MCF 10A (cell line): ENCODE measurements around the gene UHRF1. TPM values are rescaled to one million over a fixed set of nuclear protein-coding genes. Genes with fewer than 3 reads are reported as not detected.
"Not testable (repeated sequence)": the region's sequence is repeated elsewhere in the genome, so short reads cannot be mapped to it uniquely, and the experiment has no call there.

Experiments used
- BruUV-seq: library from RNA; stranded (reverse); fragments of 400-500 nt; replicated peaks from 2 replicates; lab custom pipeline; 2021; lab: Mats Ljungman, UMichigan
- CTCF ChIA-PET: fragments of 300-600 bp; sonication (Branson Sonifier 250); formaldehyde crosslinking; extraction: SDS; loops from one replicate; lab custom pipeline; 2021; ENCODE audit warnings: antibody characterized with exemption, inconsistent platforms; lab: Yijun Ruan, JAX
- POLR2A ChIA-PET: fragments of 300-600, 350-650 bp; sonication (Branson Sonifier 250); formaldehyde crosslinking; extraction: SDS; loops from one replicate; lab custom pipeline; 2020; ENCODE audit warnings: antibody characterized with exemption, inconsistent platforms; lab: Yijun Ruan, JAX
- DNase-seq: peaks from one replicate; pipeline ENCODE4 v3.0.0-alpha.2; 2018; ENCODE audit not compliant: unreplicated experiment
- H3K27ac Mint-ChIP-seq: one replicate; pipeline ENCODE4 v1.8.0; 2022; ENCODE audit warnings: mild to moderate bottlenecking, low read depth, mixed read lengths; ENCODE audit not compliant: unreplicated experiment
- H3K27me3 Mint-ChIP-seq: one replicate; pipeline ENCODE4 v1.8.0; 2022; ENCODE audit warnings: mixed read lengths; ENCODE audit not compliant: insufficient read depth, unreplicated experiment
- H3K36me3 Mint-ChIP-seq: one replicate; pipeline ENCODE4 v1.8.0; 2022; ENCODE audit warnings: mild to moderate bottlenecking, moderate library complexity, mixed read lengths; ENCODE audit not compliant: insufficient read depth, unreplicated experiment
- H3K4me1 Mint-ChIP-seq: one replicate; pipeline ENCODE4 v1.8.0; 2022; ENCODE audit warnings: mixed read lengths; ENCODE audit not compliant: insufficient read depth, unreplicated experiment
- H3K4me3 Mint-ChIP-seq: one replicate; pipeline ENCODE4 v1.8.0; 2022; ENCODE audit warnings: mild to moderate bottlenecking, moderate library complexity, mixed read lengths; ENCODE audit not compliant: unreplicated experiment
- H3K9me3 Mint-ChIP-seq: one replicate; pipeline ENCODE4 v1.8.0; 2022; ENCODE audit warnings: mixed read lengths; ENCODE audit not compliant: unreplicated experiment
- intact Hi-C: fragments of 100-400 bp; cut with micrococcal nuclease; formaldehyde crosslinking; loops from 2 replicates; pipeline ENCODE4 v1.14.1; 2022
- total RNA-seq: library from RNA; stranded (reverse); gene quantifications from 2 replicates; pipeline ENCODE4 v1.2.3, GENCODE V29; 2022
- TF ChIP-seq, protein P1 (sequence below): fragments of 200-600 bp; IDR thresholded peaks from one replicate; pipeline ENCODE4 v1.8.0; 2022; ENCODE audit warnings: antibody characterized with exemption, mild to moderate bottlenecking; ENCODE audit not compliant: unreplicated experiment

Gene UHRF1
- total RNA-seq, 1 experiment from 2014 or later = 16.0 TPM

DNA sequence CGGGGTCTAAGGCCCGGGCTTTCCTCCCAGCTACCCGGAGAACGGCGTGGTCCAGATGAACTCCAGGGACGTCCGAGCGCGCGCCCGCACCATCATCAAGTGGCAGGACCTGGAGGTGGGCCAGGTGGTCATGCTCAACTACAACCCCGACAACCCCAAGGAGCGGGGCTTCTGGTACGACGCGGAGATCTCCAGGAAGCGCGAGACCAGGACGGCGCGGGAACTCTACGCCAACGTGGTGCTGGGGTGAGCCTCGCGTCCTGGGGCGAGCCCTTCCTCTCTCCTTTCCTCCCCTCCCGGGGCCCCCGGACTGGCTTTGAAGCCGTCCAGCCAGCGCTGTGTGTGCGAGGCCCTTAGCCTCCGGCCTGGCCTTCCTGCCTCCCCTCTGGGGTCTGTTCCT, 23.4 kb downstream of the UHRF1 start:
- intact Hi-C loops = no loop called here
- H3K36me3 Mint-ChIP-seq = peaks cover 44% of the 10 kb centered on the region
- CTCF ChIA-PET = no interaction called here
- H3K4me3 Mint-ChIP-seq = no peak overlapping the region
- DNase-seq = no peak
- no peaks in the 10 kb centered on the region for H3K27me3 Mint-ChIP-seq
- no peak overlapping the region for H3K27ac Mint-ChIP-seq
- H3K4me1 Mint-ChIP-seq = peaks cover 5% of the 10 kb centered on the region
- TF ChIP-seq, protein P1, sequence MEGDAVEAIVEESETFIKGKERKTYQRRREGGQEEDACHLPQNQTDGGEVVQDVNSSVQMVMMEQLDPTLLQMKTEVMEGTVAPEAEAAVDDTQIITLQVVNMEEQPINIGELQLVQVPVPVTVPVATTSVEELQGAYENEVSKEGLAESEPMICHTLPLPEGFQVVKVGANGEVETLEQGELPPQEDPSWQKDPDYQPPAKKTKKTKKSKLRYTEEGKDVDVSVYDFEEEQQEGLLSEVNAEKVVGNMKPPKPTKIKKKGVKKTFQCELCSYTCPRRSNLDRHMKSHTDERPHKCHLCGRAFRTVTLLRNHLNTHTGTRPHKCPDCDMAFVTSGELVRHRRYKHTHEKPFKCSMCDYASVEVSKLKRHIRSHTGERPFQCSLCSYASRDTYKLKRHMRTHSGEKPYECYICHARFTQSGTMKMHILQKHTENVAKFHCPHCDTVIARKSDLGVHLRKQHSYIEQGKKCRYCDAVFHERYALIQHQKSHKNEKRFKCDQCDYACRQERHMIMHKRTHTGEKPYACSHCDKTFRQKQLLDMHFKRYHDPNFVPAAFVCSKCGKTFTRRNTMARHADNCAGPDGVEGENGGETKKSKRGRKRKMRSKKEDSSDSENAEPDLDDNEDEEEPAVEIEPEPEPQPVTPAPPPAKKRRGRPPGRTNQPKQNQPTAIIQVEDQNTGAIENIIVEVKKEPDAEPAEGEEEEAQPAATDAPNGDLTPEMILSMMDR = no peak
- POLR2A ChIA-PET = interaction anchor here (1.9 kb wide), 1 partner anchor 36 kb away, joined by 5 read pairs; the partner anchor contains the start of gene KDM4B
- no TSS peak for BruUV-seq
- H3K9me3 Mint-ChIP-seq = no peaks in the 10 kb centered on the region

DNA sequence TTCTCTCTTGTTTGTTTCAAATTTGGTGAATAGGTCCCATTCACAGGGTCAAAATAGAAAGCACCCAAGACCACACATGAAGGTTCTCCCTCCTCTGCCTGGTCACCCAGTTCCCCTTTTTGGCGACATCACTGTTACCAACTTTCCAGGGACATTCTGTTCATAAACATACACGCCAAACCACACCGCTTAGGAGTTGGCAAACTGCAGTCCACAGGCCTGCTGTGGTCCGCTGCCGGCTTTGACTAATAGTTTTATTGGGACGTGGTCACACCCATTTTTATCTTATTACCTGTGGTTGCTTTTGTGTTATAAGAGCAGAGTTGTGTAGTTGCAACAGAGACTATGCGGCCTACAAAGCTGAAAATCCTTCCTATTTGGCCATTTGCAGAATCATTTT, 24.2 kb downstream of the UHRF1 start:
- CTCF ChIA-PET = no interaction called here
- H3K9me3 Mint-ChIP-seq = no peaks in the 10 kb centered on the region
- H3K36me3 Mint-ChIP-seq = peaks cover 49% of the 10 kb centered on the region
- TF ChIP-seq, protein P1 = no peak
- POLR2A ChIA-PET = no interaction called here
- H3K27ac Mint-ChIP-seq = no peak overlapping the region
- BruUV-seq = no TSS peak
- intact Hi-C loops = no loop called here
- H3K4me1 Mint-ChIP-seq = peaks cover 5% of the 10 kb centered on the region
- H3K4me3 Mint-ChIP-seq = no peak overlapping the region
- DNase-seq = peak; percentile 23
- no peaks in the 10 kb centered on the region for H3K27me3 Mint-ChIP-seq

DNA sequence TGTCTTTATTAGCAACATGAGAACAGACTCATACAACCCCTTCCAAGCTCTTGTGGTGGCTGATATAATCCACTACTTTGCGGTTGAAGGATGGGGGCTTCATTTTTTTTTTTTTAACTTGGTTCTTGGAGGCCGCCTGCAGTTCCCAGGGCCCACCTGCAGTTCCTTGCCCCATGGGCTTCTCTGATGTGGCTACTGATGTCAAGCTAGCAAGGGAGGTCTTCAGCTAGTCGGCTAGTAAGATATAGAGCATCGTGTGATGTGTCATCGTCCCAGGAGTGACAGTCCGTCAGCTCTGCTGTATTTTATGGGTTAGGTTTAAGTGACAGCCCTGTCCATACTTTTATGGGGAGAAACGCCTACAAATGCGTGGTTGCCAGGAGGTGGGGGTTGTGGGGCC, 26.1 kb downstream of the UHRF1 start:
- Mint-ChIP-seq H3K27ac (no peak overlapping the region), H3K27me3 (no peaks in the 10 kb centered on the region), H3K4me1 (peaks cover 5% of the 10 kb centered on the region), H3K36me3 (peaks cover 54% of the 10 kb centered on the region), H3K9me3 (no peaks in the 10 kb centered on the region), H3K4me3 (no peak overlapping the region)
- CTCF ChIA-PET = interaction anchor here (0.7 to 1.3 kb wide), 2 partner anchors 23 to 101 kb away, joined by 3 read pairs; no protein-coding TSS in a partner anchor
- DNase-seq = no peak
- intact Hi-C loops = no loop called here
- POLR2A ChIA-PET = no interaction called here
- BruUV-seq = no TSS peak
- TF ChIP-seq, protein P1 = no peak

DNA sequence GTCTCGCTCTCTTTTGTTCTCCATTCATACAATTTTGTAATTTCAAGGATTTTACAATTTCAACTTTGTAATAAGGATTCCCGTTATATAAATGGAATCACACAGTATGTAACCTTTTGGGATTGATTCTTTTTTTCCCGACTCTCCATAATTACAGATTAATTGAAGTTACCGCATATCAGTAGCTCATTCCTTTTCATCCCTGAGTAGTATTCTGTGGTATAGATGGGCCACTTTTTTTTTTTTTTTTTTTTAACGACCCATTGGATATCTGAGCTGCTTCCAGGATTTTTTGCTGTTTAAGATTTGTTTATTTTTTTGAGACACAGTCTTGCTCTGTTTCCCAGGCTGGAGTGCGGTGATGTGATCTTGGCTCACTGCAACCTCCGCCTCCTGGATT, 27.8 kb downstream of the UHRF1 start:
- peaks cover 41% of the 10 kb centered on the region for H3K36me3 Mint-ChIP-seq
- H3K4me1 Mint-ChIP-seq = peaks cover 5% of the 10 kb centered on the region
- intact Hi-C loops = no loop called here
- CTCF ChIA-PET = interaction anchor here (0.6 kb wide), 1 partner anchor 19 kb away, joined by 3 read pairs; no protein-coding TSS in a partner anchor
- H3K9me3 Mint-ChIP-seq = no peaks in the 10 kb centered on the region
- POLR2A ChIA-PET = no interaction called here
- DNase-seq = no peak
- no peak overlapping the region for H3K27ac Mint-ChIP-seq
- no peaks in the 10 kb centered on the region for H3K27me3 Mint-ChIP-seq
- no TSS peak for BruUV-seq
- TF ChIP-seq, protein P1 = no peak
- no peak overlapping the region for H3K4me3 Mint-ChIP-seq

DNA sequence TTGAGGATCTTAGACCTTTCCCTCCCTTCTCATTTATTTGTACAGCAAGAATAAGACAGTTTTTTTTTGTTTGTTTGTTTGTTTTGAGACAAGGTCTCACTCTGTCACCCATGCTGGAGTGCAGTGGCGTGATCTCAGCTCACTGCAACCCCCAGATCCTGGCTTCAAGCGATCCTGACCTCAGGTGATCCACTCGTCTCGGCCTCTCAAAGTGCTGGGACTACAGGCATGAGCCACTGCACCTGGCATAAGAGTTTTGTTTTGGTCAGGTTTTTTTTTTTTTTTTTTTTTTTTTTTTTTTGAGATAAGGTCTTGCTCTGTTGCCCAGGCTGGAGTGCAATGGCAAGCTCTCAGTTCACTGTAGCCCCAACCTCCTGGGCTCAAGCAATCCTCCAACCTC, 29.2 kb downstream of the UHRF1 start:
- H3K27me3 Mint-ChIP-seq = not testable (repeated sequence)
- CTCF ChIA-PET = interaction anchor here (0.7 to 1.2 kb wide), 2 partner anchors 25 to 38 kb away, joined by 3 read pairs; no protein-coding TSS in a partner anchor

More for the DNA sequence above, 29.2 kb downstream of the UHRF1 start:
- peaks cover 37% of the 10 kb centered on the region for H3K36me3 Mint-ChIP-seq
- H3K4me1 Mint-ChIP-seq, BruUV-seq, H3K9me3 Mint-ChIP-seq, POLR2A ChIA-PET, H3K4me3 Mint-ChIP-seq, DNase-seq, intact Hi-C loops, H3K27ac Mint-ChIP-seq: not testable (repeated sequence)
